Measurements from ENCODE around the gene ZBTB22. TPM values are rescaled to one million over a fixed set of nuclear protein-coding genes. Genes with fewer than 3 reads are reported as not detected.

The ZBTB22 gene
- polyA plus RNA-seq, 4 donors = 10.7 to 17.2 (median 13.8) TPM

Other genes starting within 250 kb of the ZBTB22 start
- gene HLA-DPA1, start 244.1 kb downstream of the ZBTB22 start, polyA plus RNA-seq = 100 to 1,000 TPM in 1 of 4 donors, 10 to 100 TPM in 2, 1 to 10 TPM in 1; 9.4 to 179 (median 59.4) TPM
- 100 to 1,000 TPM in 1 of 4 donors, 10 to 100 TPM in 3; 14.3 to 150 (median 74.4) TPM for gene HLA-DPB1, start 241.8 kb downstream of the ZBTB22 start, polyA plus RNA-seq
- 1 to 10 TPM in 1 of 4 donors, under 1 TPM in 3; 0.27 to 7.5 (median 0.62) TPM for gene COL11A2, start 125.3 kb downstream of the ZBTB22 start, polyA plus RNA-seq
- gene RXRB, start 117.1 kb downstream of the ZBTB22 start, polyA plus RNA-seq = 10 to 100 TPM; 26.3 to 43.2 (median 30.8) TPM
- gene SLC39A7, start 116.9 kb downstream of the ZBTB22 start, polyA plus RNA-seq = 100 to 1,000 TPM in 2 of 4 donors, 10 to 100 TPM in 2; 38.9 to 162 (median 79.1) TPM
- gene HSD17B8, start 113.1 kb downstream of the ZBTB22 start, polyA plus RNA-seq = 10 to 100 TPM; 30.9 to 46.1 (median 33.0) TPM
- 10 to 100 TPM; 30.4 to 46.7 (median 41.8) TPM for gene RING1, start 109.2 kb downstream of the ZBTB22 start, polyA plus RNA-seq
- gene VPS52, start 45.9 kb downstream of the ZBTB22 start, polyA plus RNA-seq = 10 to 100 TPM; 23.8 to 60.3 (median 48.0) TPM
- 1,000 to 10,000 TPM; 2,947 to 6,778 (median 4,959) TPM for gene RPS18, start 45.7 kb downstream of the ZBTB22 start, polyA plus RNA-seq
- gene B3GALT4, start 40.6 kb downstream of the ZBTB22 start, polyA plus RNA-seq = 10 to 100 TPM in 3 of 4 donors, 1 to 10 TPM in 1; 6.9 to 15.4 (median 12.7) TPM
- 10 to 100 TPM; 39.4 to 60.5 (median 43.5) TPM for gene WDR46, start 28.5 kb downstream of the ZBTB22 start, polyA plus RNA-seq
- 100 to 1,000 TPM in 3 of 4 donors, 10 to 100 TPM in 1; 83.9 to 183 (median 147) TPM for gene PFDN6, start 28.1 kb downstream of the ZBTB22 start, polyA plus RNA-seq
- gene RGL2, start 18.8 kb downstream of the ZBTB22 start, polyA plus RNA-seq = 10 to 100 TPM; 13.2 to 69.8 (median 25.2) TPM
- gene TAPBP, start 3.7 kb downstream of the ZBTB22 start, polyA plus RNA-seq = 10 to 100 TPM; 33.8 to 85.2 (median 55.6) TPM
- 10 to 100 TPM; 19.5 to 34.7 (median 28.4) TPM for gene DAXX, start 5.2 kb upstream of the ZBTB22 start, polyA plus RNA-seq
- 10 to 100 TPM in 2 of 4 donors, 1 to 10 TPM in 2; 3.1 to 23.2 (median 10.7) TPM for gene KIFC1, start 74.1 kb upstream of the ZBTB22 start, polyA plus RNA-seq
- gene PHF1, start 93.3 kb upstream of the ZBTB22 start, polyA plus RNA-seq = 10 to 100 TPM; 32.2 to 67.6 (median 44.3) TPM
- gene CUTA, start 100.4 kb upstream of the ZBTB22 start, polyA plus RNA-seq = 100 to 1,000 TPM; 129 to 255 (median 200) TPM
- 10 to 100 TPM in 1 of 4 donors, 1 to 10 TPM in 2, under 1 TPM in 1; 0.89 to 16.6 (median 5.6) TPM for gene SYNGAP1, start 102.3 kb upstream of the ZBTB22 start, polyA plus RNA-seq
- 1 to 10 TPM; 1.6 to 8.5 (median 3.5) TPM for gene ZBTB9, start 136.8 kb upstream of the ZBTB22 start, polyA plus RNA-seq